Thyroid gland (tissue), 4 donors: Measurements from ENCODE around the gene SCGB1D2. TPM values are rescaled to one million over a fixed set of nuclear protein-coding genes. Genes with fewer than 3 reads are reported as not detected.

Source experiments
- DNase-seq, 2 donors: peaks; one replicate each; pipeline ENCODE4 v3.0.0-alpha.2; 2019
- H3K27ac ChIP-seq, 3 donors: fragments of 200-600 bp; sonication (generic); 1 replicate in 2 of 3; 2 replicates in 1 of 3; pipeline ENCODE4 v1.5.1; 2016 to 2019; ENCODE audit warnings: mild to moderate bottlenecking in 1 of 3, moderate library complexity in 1 of 3
- H3K27me3 ChIP-seq: fragments of 200-600 bp; sonication (generic); one replicate; pipeline ENCODE4 v1.5.1; 2019
- H3K36me3 ChIP-seq, 2 donors: fragments of 200-600 bp; sonication (generic); one replicate each; pipeline ENCODE4 v1.5.1; 2016 to 2019
- H3K4me1 ChIP-seq, 2 donors: fragments of 200-600 bp; sonication (generic); one replicate each; pipeline ENCODE4 v1.5.1; 2017 to 2019
- H3K4me3 ChIP-seq, 3 donors: fragments of 200-600 bp; sonication (generic); replicated peaks in 1 of 3; 1 replicate in 2 of 3; 2 replicates in 1 of 3; pipeline ENCODE4 v1.5.1; 2016; ENCODE audit warnings: mild to moderate bottlenecking in 1 of 3
- H3K9me3 ChIP-seq: fragments of 200-600 bp; sonication (generic); one replicate; pipeline ENCODE4 v1.5.1; 2017
- POLR2A ChIP-seq, 2 donors: fragments of 450-650 bp; IDR thresholded peaks; one replicate each; pipeline ENCODE4 v1.6.1; 2017; ENCODE audit warnings: antibody characterized with exemption in 2 of 2, mild to moderate bottlenecking in 2 of 2, moderate library complexity in 1 of 2
- WGBS, 2 donors: methylation state at CpG; one replicate each; pipeline ENCODE4 v1.1.5; 2017; 5-methylcytosine and 5-hydroxymethylcytosine counted together
- intact Hi-C: fragments of 100-400 bp; cut with DNase I; formaldehyde crosslinking; loops from one replicate; pipeline ENCODE4 v1.15.1; 2023
- total RNA-seq, 4 donors: library from RNA; depleted of rRNA; stranded (reverse); fragments of >200 nt; gene quantifications; one replicate each; pipeline ENCODE4 v1.2.3, GENCODE V29; 2016
- TF ChIP-seq, protein P1 (sequence below), 6 experiments: fragments of 200-600 bp in 3 of 6; fragments of 450-650 bp in 3 of 6; sonication (generic) in 3 of 6; IDR thresholded peaks; one replicate each; pipeline ENCODE4 v1.5.1; 2016 to 2019; ENCODE audit warnings: antibody characterized with exemption in 6 of 6, mild to moderate bottlenecking in 2 of 6, inconsistent platforms in 1 of 6, moderate library complexity in 1 of 6

Gene SCGB1D2
- total RNA-seq, 4 donors from 2014 or later = not detected

DNA sequence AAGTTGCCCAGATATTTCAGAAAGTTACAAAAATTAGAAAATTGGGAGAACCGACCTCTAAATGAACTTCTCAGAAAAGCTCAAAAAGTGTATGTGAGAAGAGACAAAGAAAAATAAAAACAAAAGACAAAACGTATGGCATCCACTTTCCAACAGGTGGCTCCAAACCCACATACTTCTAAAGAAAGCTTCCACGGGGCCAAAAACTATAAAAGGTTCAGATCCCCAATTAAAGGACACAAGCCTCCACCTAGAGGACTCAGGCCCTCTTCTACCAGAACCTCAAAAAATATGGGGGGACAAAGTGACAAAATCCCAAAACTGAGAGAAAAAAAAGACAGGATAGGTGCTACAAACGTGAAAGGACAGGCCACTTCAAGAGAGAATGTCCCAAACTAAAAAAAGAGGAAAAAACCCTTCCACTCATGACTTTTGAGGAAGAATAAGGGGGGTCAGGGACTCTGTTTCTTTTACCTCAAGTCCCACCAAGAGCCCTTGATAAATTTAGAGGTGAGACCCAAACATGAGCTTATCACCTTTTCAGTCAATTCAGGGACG, 24.8 kb upstream of the SCGB1D2 start:
- TF ChIP-seq, protein P1, sequence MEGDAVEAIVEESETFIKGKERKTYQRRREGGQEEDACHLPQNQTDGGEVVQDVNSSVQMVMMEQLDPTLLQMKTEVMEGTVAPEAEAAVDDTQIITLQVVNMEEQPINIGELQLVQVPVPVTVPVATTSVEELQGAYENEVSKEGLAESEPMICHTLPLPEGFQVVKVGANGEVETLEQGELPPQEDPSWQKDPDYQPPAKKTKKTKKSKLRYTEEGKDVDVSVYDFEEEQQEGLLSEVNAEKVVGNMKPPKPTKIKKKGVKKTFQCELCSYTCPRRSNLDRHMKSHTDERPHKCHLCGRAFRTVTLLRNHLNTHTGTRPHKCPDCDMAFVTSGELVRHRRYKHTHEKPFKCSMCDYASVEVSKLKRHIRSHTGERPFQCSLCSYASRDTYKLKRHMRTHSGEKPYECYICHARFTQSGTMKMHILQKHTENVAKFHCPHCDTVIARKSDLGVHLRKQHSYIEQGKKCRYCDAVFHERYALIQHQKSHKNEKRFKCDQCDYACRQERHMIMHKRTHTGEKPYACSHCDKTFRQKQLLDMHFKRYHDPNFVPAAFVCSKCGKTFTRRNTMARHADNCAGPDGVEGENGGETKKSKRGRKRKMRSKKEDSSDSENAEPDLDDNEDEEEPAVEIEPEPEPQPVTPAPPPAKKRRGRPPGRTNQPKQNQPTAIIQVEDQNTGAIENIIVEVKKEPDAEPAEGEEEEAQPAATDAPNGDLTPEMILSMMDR (IDR thresholded peaks at IDR 0.05) = peak in 4 of 6 experiments; percentile 16 to 37 (median 23)
- TF ChIP-seq POLR2A (IDR thresholded peaks at IDR 0.05) = no peak
- intact Hi-C loops = no loop called here
- no peaks in the 10 kb centered on the region for H3K36me3 ChIP-seq
- H3K27ac ChIP-seq = no peak overlapping the region
- no peaks in the 10 kb centered on the region for H3K9me3 ChIP-seq
- no peaks in the 10 kb centered on the region for H3K4me1 ChIP-seq
- H3K27me3 ChIP-seq = no peaks in the 10 kb centered on the region
- DNase-seq = no peak
- no peak overlapping the region for H3K4me3 ChIP-seq
- WGBS, 2 donors = 52 to 54% methylated on average over 5 of the region's 5 CpGs

DNA sequence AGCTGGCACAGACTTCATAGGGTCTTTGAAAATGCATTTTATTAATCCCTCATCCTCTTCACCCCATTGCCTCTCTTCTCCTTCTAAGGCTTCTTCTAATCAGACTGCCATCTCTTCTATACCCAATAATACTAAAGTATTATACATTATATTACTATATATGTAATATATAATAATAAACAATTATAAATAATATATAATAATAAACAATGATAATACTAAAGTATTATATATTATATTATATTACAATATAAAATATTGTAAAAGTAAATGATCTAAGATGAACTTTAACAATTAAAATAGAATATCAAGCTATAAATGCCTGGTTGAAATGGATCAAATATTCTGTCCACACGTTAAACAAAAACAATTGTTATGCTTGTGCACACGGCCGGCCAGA, 20.5 kb upstream of the SCGB1D2 start:
- no peaks in the 10 kb centered on the region for H3K36me3 ChIP-seq
- 84 to 85% methylated on average over 3 of the region's 3 CpGs for WGBS, 2 donors
- no peak for DNase-seq
- no peak overlapping the region for H3K27ac ChIP-seq
- no peaks in the 10 kb centered on the region for H3K4me1 ChIP-seq
- intact Hi-C loops = no loop called here
- no peaks in the 10 kb centered on the region for H3K27me3 ChIP-seq
- H3K9me3 ChIP-seq = no peaks in the 10 kb centered on the region
- TF ChIP-seq, protein P1 (IDR thresholded peaks at IDR 0.05) = no peak
- no peak for TF ChIP-seq POLR2A (IDR thresholded peaks at IDR 0.05)
- H3K4me3 ChIP-seq = no peak overlapping the region

DNA sequence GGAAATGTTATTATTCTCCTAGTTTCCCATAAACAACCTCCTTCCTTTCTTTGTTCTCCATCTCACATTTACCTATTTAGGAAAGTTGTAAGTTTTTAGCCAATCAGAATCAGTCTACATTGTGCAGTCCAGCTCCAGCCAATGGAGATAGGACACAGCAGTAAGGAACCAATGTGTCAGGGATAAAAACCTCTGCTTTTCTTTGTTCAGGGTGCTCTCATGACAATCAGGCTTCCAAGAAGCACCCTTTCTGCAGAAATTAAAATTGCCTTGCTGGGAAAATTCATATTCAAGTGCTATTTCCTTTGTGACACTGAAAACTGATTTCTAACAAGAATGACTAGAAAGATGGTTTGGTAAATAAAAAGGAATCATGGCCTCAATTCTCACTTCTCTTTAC, 18.9 kb upstream of the SCGB1D2 start:
- intact Hi-C loops = no loop called here
- Histone ChIP-seq H3K27ac (no peak overlapping the region), H3K36me3 (no peaks in the 10 kb centered on the region), H3K4me3 (no peak overlapping the region), H3K9me3 (no peaks in the 10 kb centered on the region), H3K4me1 (no peaks in the 10 kb centered on the region), H3K27me3 (no peaks in the 10 kb centered on the region)
- no peak for DNase-seq
- TF ChIP-seq, protein P1 (IDR thresholded peaks at IDR 0.05) = no peak
- no peak for TF ChIP-seq POLR2A (IDR thresholded peaks at IDR 0.05)

DNA sequence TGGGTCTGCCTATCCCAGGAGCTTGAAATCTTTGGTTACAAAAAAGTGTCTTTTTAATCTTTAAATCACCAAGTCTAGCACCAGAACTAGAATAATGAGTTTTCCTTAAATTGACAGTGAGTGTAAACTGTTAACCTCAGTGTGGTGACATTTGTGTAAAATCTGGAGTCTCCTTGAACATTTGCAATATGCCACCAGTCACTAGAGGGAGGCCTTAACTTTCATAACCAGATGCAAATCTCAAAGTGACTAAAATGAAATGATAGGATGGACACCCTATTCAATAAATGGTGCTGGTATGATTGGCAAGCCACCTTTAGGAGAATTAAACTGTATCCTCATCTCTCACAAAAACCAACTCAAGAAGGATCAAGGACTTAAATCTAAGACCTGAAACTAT, 8.3 kb upstream of the SCGB1D2 start:
- H3K4me3 ChIP-seq = no peak overlapping the region
- no peak overlapping the region for H3K27ac ChIP-seq
- no peaks in the 10 kb centered on the region for H3K9me3 ChIP-seq
- intact Hi-C loops = no loop called here
- DNase-seq = no peak
- TF ChIP-seq, protein P1 (IDR thresholded peaks at IDR 0.05) = no peak
- TF ChIP-seq POLR2A (IDR thresholded peaks at IDR 0.05) = no peak
- no peaks in the 10 kb centered on the region for H3K27me3 ChIP-seq
- no peaks in the 10 kb centered on the region for H3K36me3 ChIP-seq
- H3K4me1 ChIP-seq = no peaks in the 10 kb centered on the region

GRCh38 chr11:62236187-62236586, 5.9 kb upstream of the SCGB1D2 start:
- Histone ChIP-seq H3K27me3 (no peaks in the 10 kb centered on the region), H3K9me3 (no peaks in the 10 kb centered on the region), H3K36me3 (no peaks in the 10 kb centered on the region), H3K27ac (no peak overlapping the region), H3K4me1 (no peaks in the 10 kb centered on the region), H3K4me3 (no peak overlapping the region)
- whole genome bisulfite sequencing, 2 donors = 78 to 80% methylated on average over 2 of the region's 2 CpGs
- TF ChIP-seq, protein P1 (IDR thresholded peaks at IDR 0.05) = no peak
- TF ChIP-seq POLR2A (IDR thresholded peaks at IDR 0.05) = no peak
- DNase-seq = no peak
- intact Hi-C loops = no loop called here
